H1 (cell line): ENCODE data around the gene DAB2IP. TPM values are rescaled to one million over a fixed set of nuclear protein-coding genes. Genes with fewer than 3 reads are reported as not detected.

Experiments
- CTCF ChIA-PET: fragments of 300-600 bp; sonication (Branson Sonifier 250); formaldehyde crosslinking; loops from one replicate; lab custom pipeline; 2021; ENCODE audit not compliant: partially characterized antibody; lab: Charles Lee
- POLR2A ChIA-PET: fragments of 300-600 bp; sonication (Branson Sonifier 250); formaldehyde crosslinking; loops from one replicate; lab custom pipeline; 2021; ENCODE audit warnings: inconsistent platforms; ENCODE audit not compliant: partially characterized antibody; lab: Charles Lee
- DNase-seq, 2 experiments: peaks; one replicate each; pipeline versions ENCODE4 v3.0.0 to v3.0.0-alpha.2; 2010 to 2022; ENCODE audit warnings: low spot score in 2 of 2, low read depth in 1 of 2, mixed read lengths in 1 of 2
- FAIRE-seq: peaks from 2 replicates; lab custom pipeline; 2011; peaks lifted over from hg19 to GRCh38; lab: Jason Lieb, UNC
- H2AFZ ChIP-seq: 2 replicates; pipeline ENCODE4 v1.8.1; 2012; ENCODE audit warnings: low read length, inconsistent platforms
- H2AK5ac ChIP-seq: 2 replicates; pipeline ENCODE4 v1.6.1; 2013; ENCODE audit warnings: low read depth, low read length
- H2BK120ac ChIP-seq: replicated peaks from 2 replicates; pipeline ENCODE3; 2013; ENCODE audit warnings: low read depth, low read length, inconsistent platforms
- H2BK12ac ChIP-seq: 2 replicates; pipeline ENCODE4 v1.6.1; 2013; ENCODE audit warnings: low read depth, low read length
- H2BK15ac ChIP-seq: 2 replicates; pipeline ENCODE4 v1.6.1; 2013; ENCODE audit warnings: low read length
- H2BK20ac ChIP-seq: 2 replicates; pipeline ENCODE4 v1.6.1; 2013; ENCODE audit warnings: low read length
- H2BK5ac ChIP-seq: 2 replicates; pipeline ENCODE4 v1.6.1; 2013; ENCODE audit warnings: low read depth, low read length
- H3K14ac ChIP-seq: 2 replicates; pipeline ENCODE4 v1.6.1; 2013; ENCODE audit warnings: inconsistent platforms; ENCODE audit not compliant: insufficient read length
- H3K18ac ChIP-seq: 2 replicates; pipeline ENCODE4 v1.6.1; 2013; ENCODE audit warnings: low read length; ENCODE audit errors: extremely low read depth
- H3K23ac ChIP-seq: 2 replicates; pipeline ENCODE4 v1.6.1; 2013; ENCODE audit warnings: inconsistent platforms; ENCODE audit not compliant: insufficient read length
- H3K23me2 ChIP-seq: 2 replicates; pipeline ENCODE4 v1.6.1; 2013; ENCODE audit warnings: low read depth, low read length
- H3K27ac ChIP-seq: 2 replicates; pipeline ENCODE4 v1.6.1; 2011; ENCODE audit warnings: low read depth, low read length, inconsistent platforms
- H3K27me3 ChIP-seq, 4 experiments: replicated peaks in 1 of 4; 1 replicate in 1 of 4; 2 replicates in 3 of 4; pipeline versions ENCODE4 v1.6.1 to v1.8.1; 2011 to 2013; ENCODE audit warnings: low read length in 3 of 4, mild to moderate bottlenecking in 3 of 4, inconsistent platforms in 2 of 4, mixed read lengths in 2 of 4, moderate library complexity in 1 of 4; ENCODE audit not compliant: control insufficient read depth in 3 of 4, insufficient read depth in 3 of 4; ENCODE audit errors: extremely low read depth in 1 of 4
- H3K36me3 ChIP-seq, 4 experiments: 2 replicates each; pipeline versions ENCODE4 v1.6.1 to v1.8.1; 2011 to 2013; ENCODE audit warnings: mild to moderate bottlenecking in 4 of 4, low read length in 3 of 4, moderate library complexity in 2 of 4, control low read depth in 1 of 4, inconsistent platforms in 1 of 4; ENCODE audit not compliant: insufficient read depth in 4 of 4, control insufficient read depth in 2 of 4
- H3K4ac ChIP-seq: replicated peaks from 2 replicates; pipeline ENCODE3; 2013; ENCODE audit warnings: low read length, low read depth, mixed read lengths, inconsistent platforms; ENCODE audit not compliant: insufficient read length
- H3K4me1 ChIP-seq, 4 experiments: replicated peaks in 1 of 4; 1 replicate in 1 of 4; 2 replicates in 3 of 4; pipeline versions ENCODE4 v1.6.1 to v1.8.1; 2011 to 2013; ENCODE audit warnings: low read length in 3 of 4, inconsistent platforms in 2 of 4, mixed read lengths in 1 of 4; ENCODE audit not compliant: insufficient read depth in 4 of 4, control insufficient read depth in 3 of 4
- H3K4me2 ChIP-seq, 2 experiments: 2 replicates each; pipeline versions ENCODE4 v1.6.1 to v1.8.1; 2011 to 2013; ENCODE audit warnings: low read depth in 2 of 2, low read length in 2 of 2, control low read depth in 1 of 2, inconsistent platforms in 1 of 2, mild to moderate bottlenecking in 1 of 2; ENCODE audit not compliant: insufficient read depth in 1 of 2
- H3K4me3 ChIP-seq, 4 experiments: fragments of 200-600, 300-600 bp in 1 of 4; sonication (generic), shearing (Covaris generic), sonication (Bioruptor Twin) in 1 of 4; 2 replicates each; pipeline versions ENCODE4 v1.5.1 to v1.8.1; 2011 to 2016; ENCODE audit warnings: low read length in 4 of 4, low read depth in 3 of 4, control low read depth in 2 of 4, inconsistent platforms in 2 of 4, mild to moderate bottlenecking in 2 of 4, mixed read lengths in 1 of 4, moderate library complexity in 1 of 4; ENCODE audit not compliant: insufficient read depth in 2 of 4; ENCODE audit errors: extremely low read depth in 1 of 4
- H3K56ac ChIP-seq: replicated peaks from 2 replicates; pipeline ENCODE3; 2013; ENCODE audit warnings: low read depth, mild to moderate bottlenecking, mixed read lengths, low read length, inconsistent platforms; ENCODE audit not compliant: insufficient read length
- H3K79me1 ChIP-seq: 2 replicates; pipeline ENCODE4 v1.6.1; 2013; ENCODE audit warnings: low read depth, low read length, control low read depth
- H3K79me2 ChIP-seq, 2 experiments: 2 replicates each; pipeline versions ENCODE4 v1.6.1 to v1.8.1; 2012 to 2013; ENCODE audit warnings: low read length in 2 of 2, mild to moderate bottlenecking in 2 of 2, inconsistent platforms in 1 of 2; ENCODE audit not compliant: insufficient read depth in 2 of 2, control insufficient read depth in 1 of 2
- H3K9ac ChIP-seq, 4 experiments: replicated peaks in 1 of 4; 1 replicate in 1 of 4; 2 replicates in 3 of 4; pipeline versions ENCODE4 v1.6.1 to v1.8.1; 2011 to 2013; ENCODE audit warnings: low read depth in 3 of 4, low read length in 3 of 4, control low read depth in 2 of 4, mild to moderate bottlenecking in 2 of 4, moderate library complexity in 2 of 4, inconsistent platforms in 1 of 4; ENCODE audit errors: extremely low read depth in 1 of 4
- H3K9me3 ChIP-seq, 2 experiments: 2 replicates each; pipeline versions ENCODE4 v1.6.1 to v1.8.1; 2012 to 2013; ENCODE audit warnings: mild to moderate bottlenecking in 2 of 2, moderate library complexity in 2 of 2, control low read depth in 1 of 2, inconsistent platforms in 1 of 2, low read depth in 1 of 2, low read length in 1 of 2, mixed read lengths in 1 of 2; ENCODE audit not compliant: insufficient read depth in 2 of 2
- H4K20me1 ChIP-seq, 2 experiments: replicated peaks in 1 of 2; 2 replicates each; pipeline versions ENCODE3 to v1.8.1; 2011 to 2013; ENCODE audit warnings: inconsistent platforms in 2 of 2, low read length in 2 of 2, mild to moderate bottlenecking in 1 of 2; ENCODE audit not compliant: insufficient read depth in 2 of 2, control insufficient read depth in 1 of 2
- H4K5ac ChIP-seq: 2 replicates; pipeline ENCODE4 v1.6.1; 2013; ENCODE audit warnings: low read length, low read depth, mixed read lengths, inconsistent platforms; ENCODE audit not compliant: insufficient read length
- H4K8ac ChIP-seq: 2 replicates; pipeline ENCODE4 v1.8.0; 2013; ENCODE audit warnings: mild to moderate bottlenecking, moderate library complexity, low read length, inconsistent platforms; ENCODE audit not compliant: insufficient read depth; ENCODE audit errors: extremely low read depth
- H4K91ac ChIP-seq: replicated peaks from 2 replicates; pipeline ENCODE3; 2013; ENCODE audit warnings: low read length, mixed read lengths, inconsistent platforms; ENCODE audit not compliant: insufficient read length
- ATF2 ChIP-seq: IDR thresholded peaks from 2 replicates; pipeline ENCODE4 v1.6.1; 2012; ENCODE audit warnings: low read length, inconsistent platforms
- BACH1 ChIP-seq: IDR thresholded peaks from 2 replicates; pipeline ENCODE4 v1.6.1; 2012; ENCODE audit warnings: low read length, improper control_type of control experiment
- BCL11A ChIP-seq, 2 experiments: IDR thresholded peaks; one replicate each; pipeline ENCODE4 v1.6.1; 2011; ENCODE audit warnings: low read depth in 2 of 2, low read length in 2 of 2, mild to moderate bottlenecking in 2 of 2
- BRCA1 ChIP-seq: IDR thresholded peaks from 2 replicates; pipeline ENCODE4 v1.6.1; 2012; ENCODE audit warnings: low read depth, low read length, improper control_type of control experiment
- CBX8 ChIP-seq: fragments of 300-800, 300-1000 bp; sonication (generic); IDR thresholded peaks from 2 replicates; pipeline ENCODE4 v1.7.1; 2016; ENCODE audit warnings: low read depth, low read length, borderline replicate concordance
- CEBPB ChIP-seq: IDR thresholded peaks from 2 replicates; pipeline ENCODE4 v1.6.1; 2012; ENCODE audit warnings: low read depth, low read length
- HDAC2 ChIP-seq, 2 experiments: fragments of 300-600 bp in 1 of 2; sonication (generic) in 1 of 2; IDR thresholded peaks; 2 replicates each; pipeline ENCODE4 v1.6.1; 2011 to 2012; ENCODE audit warnings: low read depth in 2 of 2, low read length in 2 of 2, mild to moderate bottlenecking in 2 of 2, moderate library complexity in 2 of 2, borderline replicate concordance in 1 of 2, inconsistent platforms in 1 of 2
- PHF8 ChIP-seq: fragments of 200-600 bp; sonication (generic); conservative IDR thresholded peaks from 2 replicates; pipeline ENCODE4 v1.7.1; 2012; ENCODE audit warnings: low read depth, mild to moderate bottlenecking, inconsistent platforms, low read length, moderate library complexity
- POLR2AphosphoS5 ChIP-seq: IDR thresholded peaks from 2 replicates; pipeline ENCODE4 v1.6.1; 2011; ENCODE audit warnings: low read depth, low read length
- RNF2 ChIP-seq: fragments of 200-900, 300-1000 bp; sonication (generic); IDR thresholded peaks from 2 replicates; pipeline ENCODE4 v1.7.1; 2016; ENCODE audit warnings: borderline replicate concordance, low read depth, mild to moderate bottlenecking, antibody characterized with exemption, low read length; ENCODE audit not compliant: poor library complexity, severe bottlenecking; ENCODE audit errors: missing control alignments
- TEAD4 ChIP-seq: IDR thresholded peaks from 2 replicates; pipeline ENCODE4 v1.6.1; 2012; ENCODE audit warnings: low read depth, low read length, inconsistent platforms, mixed read lengths
- YY1 ChIP-seq: IDR thresholded peaks from 2 replicates; pipeline ENCODE4 v1.6.1; 2011; ENCODE audit warnings: low read depth, mild to moderate bottlenecking, low read length
- WGBS, 2 experiments: shearing (Covaris generic) in 1 of 2; methylation state at CpG; one replicate each; pipeline versions ENCODE4 v1.1.6 to v1.1.7; 2013 to 2015; ENCODE audit warnings: low lambda C conversion rate in 2 of 2, mixed read lengths in 2 of 2, inconsistent platforms in 1 of 2, low coverage in 1 of 2, missing lambda C conversion rate in 1 of 2; ENCODE audit not compliant: insufficient replicate concordance in 2 of 2, insufficient coverage in 1 of 2, insufficient read length in 1 of 2; ENCODE audit errors: extremely low coverage in 1 of 2, missing lambda C conversion rate in 1 of 2; 5-methylcytosine and 5-hydroxymethylcytosine counted together
- polyA plus RNA-seq, 7 experiments: library from polyadenylated mRNA; depleted of rRNA in 3 of 7; stranded (reverse) in 5 of 7; unstranded in 2 of 7; fragments of >200 nt in 5 of 7; fragments of 200-250 nt in 2 of 7; gene quantifications; 1 replicate in 5 of 7; 2 replicates in 1 of 7; 4 replicates in 1 of 7; pipeline versions ENCODE4 v1.2.1 to v1.2.3, GENCODE V29; 2011 to 2013; ENCODE audit warnings: missing spikeins in 2 of 7, mixed read lengths in 2 of 7
- total RNA-seq: library from RNA; stranded (reverse); fragmentation: NEBNext Ultra II Directional; extraction: Animal tissue kit (Norgen Biotek cat#: 25700); gene quantifications from 2 replicates; pipeline ENCODE4 v1.2.1, GENCODE V29; 2021

The DAB2IP gene
- total and polyA plus RNA-seq, 2 of the 8 experiments (the other 6 are each of a cell fraction or from before 2014, with no cell fraction given), result 19.7 to 39.5 TPM

- H2AK5ac ChIP-seq, result no peak overlapping the region
- H3K56ac ChIP-seq, result no peak overlapping the region
- H3K9me3 ChIP-seq, result no peaks in the 10 kb centered on the region
- H2AFZ ChIP-seq, result no peak overlapping the region
- peaks cover 10 to 32% of the 10 kb centered on the region in 2 experiments for H4K20me1 ChIP-seq
- no peak overlapping the region for H3K4me3 ChIP-seq
- H3K36me3 ChIP-seq, result no peaks in the 10 kb centered on the region
- H3K79me2 ChIP-seq, result peaks cover 0 to 13% of the 10 kb centered on the region in 2 experiments; a peak in 1 of 4 replicates
- POLR2A ChIA-PET, result no interaction called here
- H3K27me3 ChIP-seq, result no peaks in the 10 kb centered on the region; a peak in 1 of 7 replicates
- H2BK15ac ChIP-seq, result no peak overlapping the region
- 98% methylated on average over 4 of the region's 5 CpGs; no CpG with 5 or more reads in 1 of the 2 experiments for WGBS, 2 experiments
- no peak overlapping the region for H3K4me2 ChIP-seq
- DNase-seq (no peak), FAIRE-seq (no peak)
- H3K79me1 ChIP-seq, result peaks cover 13% of the 10 kb centered on the region
- CTCF ChIA-PET, result interaction anchor here (0.7 to 7.9 kb wide), 9 partner anchors 9 to 41 kb away, joined by 3 to 56 read pairs (median 4); no protein-coding TSS in a partner anchor
- no peak overlapping the region for H2BK12ac ChIP-seq
- H3K23ac ChIP-seq, result no peak overlapping the region
- no peak overlapping the region for H3K27ac ChIP-seq
- no peak overlapping the region for H2BK5ac ChIP-seq
- no peak overlapping the region for H3K9ac ChIP-seq
- H4K5ac ChIP-seq, result no peak overlapping the region
- H3K18ac ChIP-seq, result no peak overlapping the region
- H3K14ac ChIP-seq, result no peak overlapping the region
- no peak overlapping the region for H4K8ac ChIP-seq
- H2BK120ac ChIP-seq, result no peak overlapping the region
- H3K4me1 ChIP-seq, result peaks cover 0 to 13% (median 1%) of the 10 kb centered on the region in 4 experiments; a peak in 2 of 7 replicates
- no peak overlapping the region for H4K91ac ChIP-seq
- no peak overlapping the region for H2BK20ac ChIP-seq
- H3K4ac ChIP-seq, result no peak overlapping the region
- 0 out of 2 replicates have a peak, but pooled peaks cover 1% of the 10 kb centered on the region for H3K23me2 ChIP-seq
- TF ChIP-seq RNF2, result no peak
- no peak for TF ChIP-seq BCL11A (IDR thresholded peaks at IDR 0.05; ENCODE audit: low read depth in 2 of 2, low read length in 2 of 2)
- no peak for TF ChIP-seq BACH1
- TF ChIP-seq POLR2AphosphoS5, result no peak
- no peak for TF ChIP-seq CBX8
- TF ChIP-seq YY1, result no peak
- no peak for TF ChIP-seq CEBPB
- no peak for TF ChIP-seq BRCA1
- no peak for TF ChIP-seq ATF2
- no peak for TF ChIP-seq PHF8
- TF ChIP-seq TEAD4, result no peak
- TF ChIP-seq HDAC2 (IDR thresholded peaks at IDR 0.05; ENCODE audit: borderline replicate concordance in 1 of 2, low read depth in 2 of 2, low read length in 2 of 2), result no peak
Observed at GRCh38 chr9:121661328-121661727, 9.9 kb downstream of the DAB2IP start.
